ENCODE results near the gene TAB2.
A peak's percentile ranks its signal among the peaks of the same experiment; 100 is the strongest.

The TAB2 gene, protein sequence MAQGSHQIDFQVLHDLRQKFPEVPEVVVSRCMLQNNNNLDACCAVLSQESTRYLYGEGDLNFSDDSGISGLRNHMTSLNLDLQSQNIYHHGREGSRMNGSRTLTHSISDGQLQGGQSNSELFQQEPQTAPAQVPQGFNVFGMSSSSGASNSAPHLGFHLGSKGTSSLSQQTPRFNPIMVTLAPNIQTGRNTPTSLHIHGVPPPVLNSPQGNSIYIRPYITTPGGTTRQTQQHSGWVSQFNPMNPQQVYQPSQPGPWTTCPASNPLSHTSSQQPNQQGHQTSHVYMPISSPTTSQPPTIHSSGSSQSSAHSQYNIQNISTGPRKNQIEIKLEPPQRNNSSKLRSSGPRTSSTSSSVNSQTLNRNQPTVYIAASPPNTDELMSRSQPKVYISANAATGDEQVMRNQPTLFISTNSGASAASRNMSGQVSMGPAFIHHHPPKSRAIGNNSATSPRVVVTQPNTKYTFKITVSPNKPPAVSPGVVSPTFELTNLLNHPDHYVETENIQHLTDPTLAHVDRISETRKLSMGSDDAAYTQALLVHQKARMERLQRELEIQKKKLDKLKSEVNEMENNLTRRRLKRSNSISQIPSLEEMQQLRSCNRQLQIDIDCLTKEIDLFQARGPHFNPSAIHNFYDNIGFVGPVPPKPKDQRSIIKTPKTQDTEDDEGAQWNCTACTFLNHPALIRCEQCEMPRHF
- long read RNA-seq, donor 1, full-length matches to known transcripts: 1 of 15 reads
- long read RNA-seq, donor 1, partial matches to known transcripts: 14 of 15 reads
- long read RNA-seq, donor 1, other reads (novel, unspliced or antisense): 0 of 15 reads
- long read RNA-seq, donor 2, full-length matches to known transcripts: 1 of 24 reads
- long read RNA-seq, donor 2, partial matches to known transcripts: 23 of 24 reads
- long read RNA-seq, donor 2, other reads (novel, unspliced or antisense): 0 of 24 reads
- long read RNA-seq, donor 3, full-length matches to known transcripts: 2 of 22 reads
- long read RNA-seq, donor 3, partial matches to known transcripts: 20 of 22 reads
- long read RNA-seq, donor 3, other reads (novel, unspliced or antisense): 0 of 22 reads
- long read RNA-seq, donor 4, full-length matches to known transcripts: 1 of 40 reads
- long read RNA-seq, donor 4, partial matches to known transcripts: 39 of 40 reads
- long read RNA-seq, donor 4, other reads (novel, unspliced or antisense): 0 of 40 reads
- long read RNA-seq, donor 5, full-length matches to known transcripts: 4 of 58 reads
- long read RNA-seq, donor 5, partial matches to known transcripts: 54 of 58 reads
- long read RNA-seq, donor 5, other reads (novel, unspliced or antisense): 0 of 58 reads
- long read RNA-seq, donor 6, full-length matches to known transcripts: 1 of 115 reads
- long read RNA-seq, donor 6, partial matches to known transcripts: 105 of 115 reads
- long read RNA-seq, donor 6, other reads (novel, unspliced or antisense): 9 of 115 reads
- long read RNA-seq, donor 7, full-length matches to known transcripts: 3 of 119 reads
- long read RNA-seq, donor 7, partial matches to known transcripts: 116 of 119 reads
- long read RNA-seq, donor 7, other reads (novel, unspliced or antisense): 0 of 119 reads
- long read RNA-seq, donor 8, full-length matches to known transcripts: 3 of 41 reads
- long read RNA-seq, donor 8, partial matches to known transcripts: 38 of 41 reads
- long read RNA-seq, donor 8, other reads (novel, unspliced or antisense): 0 of 41 reads

DNA sequence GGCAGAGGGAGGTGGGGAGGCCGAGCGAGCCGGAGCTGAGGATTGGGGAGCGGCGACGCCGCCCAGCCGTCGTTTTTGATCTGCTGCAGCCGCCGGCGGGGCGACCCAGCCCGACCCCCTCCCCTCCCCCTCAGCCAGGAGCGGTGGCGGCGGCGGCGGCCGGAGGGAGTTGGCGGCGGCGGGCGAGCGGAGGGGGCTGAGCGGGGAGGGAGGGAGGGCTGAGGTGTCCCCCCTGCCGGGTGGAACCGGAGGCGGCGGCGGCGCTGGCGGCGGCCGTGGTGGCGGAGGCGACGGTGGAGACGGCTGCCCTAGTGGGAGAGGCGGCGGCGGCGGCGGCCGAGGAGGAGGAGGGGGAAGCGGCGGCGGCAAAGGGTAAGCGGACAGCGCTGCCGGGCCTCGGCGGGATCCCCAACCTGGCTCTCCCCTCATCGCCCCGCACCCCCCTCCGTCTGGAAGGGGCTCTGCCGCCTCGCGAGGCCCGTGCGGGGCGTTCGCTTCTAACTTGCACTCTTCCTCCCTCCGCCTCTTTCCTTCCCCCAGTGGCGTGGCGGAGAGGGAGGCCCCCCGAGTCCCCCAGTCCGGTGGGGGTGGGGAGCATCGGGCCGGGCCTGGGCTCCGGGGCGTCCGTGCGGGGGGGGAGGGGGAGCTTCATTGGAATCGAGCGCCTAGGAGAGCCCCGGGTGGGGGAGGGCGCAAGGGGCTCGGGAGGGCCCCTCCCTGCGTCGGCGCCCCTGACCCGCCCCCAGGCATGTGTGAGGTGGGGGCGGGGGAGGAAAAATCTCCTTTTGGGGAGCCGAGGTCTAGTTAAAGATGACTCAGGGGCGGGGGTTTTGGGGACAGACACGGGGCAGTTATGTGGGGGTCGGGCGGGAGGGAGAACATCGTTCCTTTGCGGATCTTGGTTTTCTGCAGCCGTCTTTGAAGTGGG lies at the start of gene TAB2:
Gene TAB2 (plus strand): TSS at position 69 of the 928 bp plus-strand sequence. CDS start 52,286 bp downstream, outside the sequence.
- peak; percentile 78 for DNase-seq

- DNase-seq: no peak
Measured at GRCh38 chr6:149268146-149268545, 49.4 kb upstream of the TAB2 start.

GRCh38 chr6:149268768-149269167 lies 48.7 kb upstream of the TAB2 start:
- DNase-seq: no peak

DNA sequence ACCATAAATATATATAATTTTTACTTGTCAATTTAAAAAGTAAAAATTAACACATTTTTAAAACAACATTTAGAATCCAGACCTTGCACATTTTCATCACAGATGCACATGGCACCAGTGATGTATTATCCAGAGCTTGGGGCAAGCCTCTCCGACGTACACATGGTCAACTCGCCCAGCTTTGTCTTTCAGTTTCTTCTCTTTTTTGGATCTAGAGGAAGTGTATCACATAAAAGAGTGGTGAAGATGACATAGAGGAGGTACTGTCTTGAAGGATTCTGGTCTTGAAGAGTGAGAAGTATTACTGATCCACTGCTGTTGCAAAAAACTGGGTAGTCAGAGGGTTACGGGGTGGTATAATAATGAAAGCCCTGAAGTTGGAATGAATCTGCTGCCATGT lies 46.9 kb upstream of the TAB2 start:
- DNase-seq: no peak

- DNase-seq: no peak
Measured at GRCh38 chr6:149271348-149272340, 45.9 kb upstream of the TAB2 start.

DNA sequence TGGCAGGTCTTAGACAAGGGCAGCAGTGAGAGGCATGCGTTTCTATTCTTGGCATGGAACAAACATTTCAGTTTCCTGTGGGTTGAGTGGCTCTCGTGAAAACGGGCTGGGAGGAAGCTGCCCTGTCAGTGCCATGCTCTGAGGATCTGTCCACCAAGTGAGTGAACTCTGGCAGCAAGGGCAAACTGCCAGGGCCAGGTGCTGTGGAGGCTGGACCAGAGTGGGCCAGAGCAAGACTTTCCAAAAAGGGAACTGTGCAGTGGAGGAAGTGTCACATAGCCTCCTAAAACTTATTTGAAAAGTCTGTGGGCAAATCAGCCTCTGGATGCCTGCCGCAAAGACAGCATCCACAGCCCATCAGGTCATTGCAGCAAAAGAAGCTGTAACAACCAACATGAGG lies 44.2 kb upstream of the TAB2 start:
- no peak for DNase-seq

DNA sequence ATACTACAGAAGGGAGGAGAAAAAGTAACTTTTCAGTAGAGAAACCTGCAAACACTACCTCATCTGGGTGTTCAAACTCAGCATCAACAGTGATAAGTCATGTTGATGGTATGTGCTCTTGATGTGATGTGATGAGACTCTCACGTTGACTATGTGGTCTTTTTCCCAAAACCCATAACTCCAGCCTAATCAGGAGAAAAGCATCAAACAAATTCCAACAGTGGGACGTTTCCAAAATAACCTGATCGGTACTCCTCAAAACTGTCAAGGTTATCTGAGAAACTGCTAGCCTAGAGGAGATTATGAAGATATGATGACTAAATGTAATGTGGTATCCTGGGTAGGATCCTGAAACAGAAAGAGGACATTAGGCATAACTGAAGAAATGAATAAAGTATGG lies 41.9 kb upstream of the TAB2 start:
- no peak for DNase-seq

DNA sequence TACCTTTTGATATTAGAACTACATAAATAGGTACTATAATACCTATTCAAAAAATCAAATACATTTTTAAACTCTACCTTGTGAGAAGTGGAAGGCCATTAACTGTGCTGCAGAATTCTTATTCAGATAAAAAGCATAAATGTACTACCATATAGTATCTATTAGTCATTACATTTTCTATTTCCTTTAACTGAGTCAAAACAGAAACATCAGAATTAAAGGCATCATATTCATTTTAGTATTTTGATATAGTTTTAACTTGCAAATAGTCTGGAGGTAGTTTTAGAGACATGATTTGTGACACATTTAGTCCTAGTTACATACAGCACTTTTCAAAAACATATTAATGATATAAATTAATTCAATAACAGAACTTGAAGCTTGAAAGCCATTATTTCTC lies 39.9 kb upstream of the TAB2 start:
- no peak for DNase-seq

DNA sequence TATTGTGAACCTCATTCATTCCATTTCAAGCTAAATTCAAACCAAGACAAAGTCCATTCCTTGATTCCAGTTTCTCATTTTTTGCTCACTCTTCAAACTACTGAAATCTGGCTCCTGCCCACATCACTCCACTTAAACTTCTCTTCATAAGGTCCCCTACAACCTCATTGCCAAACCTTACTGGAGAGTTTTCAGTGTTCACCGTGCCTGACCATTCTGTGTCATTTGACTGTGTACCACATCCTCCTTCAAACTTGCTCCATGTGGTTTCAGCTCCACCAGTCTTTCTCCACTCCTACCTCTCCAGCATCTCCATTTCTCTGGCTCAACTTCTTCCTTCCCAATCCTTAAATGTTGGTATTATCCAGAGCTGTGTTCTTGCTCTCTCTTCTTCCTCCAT lies 38.5 kb upstream of the TAB2 start:
- DNase-seq: no peak

DNA sequence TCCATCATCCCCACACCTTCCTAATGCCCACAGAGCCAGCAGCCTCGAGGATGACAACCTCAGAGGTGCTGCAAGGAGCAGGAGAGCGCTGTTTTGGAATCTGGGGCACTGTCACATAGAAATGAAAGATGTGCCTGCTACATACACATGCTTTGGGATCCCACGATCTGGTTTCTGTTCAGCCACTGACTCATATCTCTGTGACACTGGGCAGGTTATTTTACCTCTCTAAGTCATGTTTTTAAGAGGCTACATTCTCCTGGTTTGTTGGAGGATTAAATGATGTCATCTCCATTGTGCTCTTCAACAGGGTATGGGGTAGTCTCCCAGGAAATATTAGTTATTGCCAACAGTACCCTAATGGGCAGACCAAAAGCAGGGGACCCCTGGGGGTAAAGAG lies 32.6 kb upstream of the TAB2 start:
- DNase-seq: no peak

GRCh38 chr6:149285626-149286025 lies 31.9 kb upstream of the TAB2 start:
- no peak for DNase-seq

DNA sequence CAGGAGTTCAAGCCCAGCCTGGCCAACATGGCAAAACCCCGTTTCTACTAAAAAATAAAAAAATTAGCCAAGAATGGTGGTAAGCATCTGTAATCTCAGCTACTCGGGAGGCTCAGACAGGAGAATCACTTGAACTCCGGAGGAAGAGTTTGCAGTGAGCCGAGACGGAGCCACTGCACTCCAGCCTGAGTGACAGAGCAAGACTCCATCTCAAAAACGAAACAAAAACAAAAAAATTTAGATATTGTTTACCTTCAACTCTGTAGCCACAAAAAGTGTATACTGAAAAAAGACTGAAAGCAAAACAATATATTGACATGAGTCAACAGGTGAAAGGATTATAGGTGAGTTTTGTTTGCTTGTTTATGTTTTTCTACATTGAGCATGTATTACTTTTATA lies 30.6 kb upstream of the TAB2 start:
- DNase-seq: no peak

GRCh38 chr6:149289192-149289781 lies 28.2 kb upstream of the TAB2 start:
- DNase-seq: no peak

- DNase-seq: no peak
Measured at GRCh38 chr6:149289966-149290365, 27.5 kb upstream of the TAB2 start.

DNA sequence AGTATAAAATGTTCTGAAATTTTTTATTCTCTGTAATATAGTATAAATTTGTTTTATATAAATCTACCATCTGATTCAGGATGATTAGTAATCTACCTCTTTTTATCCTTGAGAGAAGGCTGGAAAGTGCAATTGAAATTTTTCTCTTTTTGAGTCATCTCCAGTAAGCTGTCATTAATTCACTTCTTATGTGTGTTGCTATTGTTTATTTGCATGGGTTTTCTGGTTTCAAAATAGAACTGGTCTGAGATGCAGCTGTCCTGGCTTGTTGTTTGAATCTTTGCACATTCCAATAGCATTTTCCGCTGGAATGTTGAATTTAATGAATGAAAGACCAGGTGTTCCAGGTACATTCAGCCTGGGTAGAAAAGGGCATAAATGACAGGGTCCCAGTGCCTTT lies 24.3 kb upstream of the TAB2 start:
- DNase-seq: no peak

GRCh38 chr6:149300563-149300962 lies 16.9 kb upstream of the TAB2 start:
- DNase-seq: no peak

GRCh38 chr6:149302723-149303122 lies 14.8 kb upstream of the TAB2 start:
- DNase-seq: no peak

- no peak for DNase-seq
Measured at GRCh38 chr6:149303468-149303867, 14.0 kb upstream of the TAB2 start.

GRCh38 chr6:149305372-149305771 lies 12.1 kb upstream of the TAB2 start:
- DNase-seq: no peak

Measured in right kidney (tissue), 9 donors.